WI38 (cell line): ENCODE data around the gene NAB2.

Source experiments
- H3K4me3 ChIP-seq: 2 replicates; pipeline ENCODE4 v1.5.1; 2011; ENCODE audit warnings: low read depth, mild to moderate bottlenecking, control low read depth, low read length
- TF ChIP-seq, protein P1 (sequence below): IDR thresholded peaks from 2 replicates; pipeline ENCODE4 v1.5.1; 2012; ENCODE audit warnings: low read depth, mild to moderate bottlenecking, control low read depth, low read length

Gene NAB2

DNA sequence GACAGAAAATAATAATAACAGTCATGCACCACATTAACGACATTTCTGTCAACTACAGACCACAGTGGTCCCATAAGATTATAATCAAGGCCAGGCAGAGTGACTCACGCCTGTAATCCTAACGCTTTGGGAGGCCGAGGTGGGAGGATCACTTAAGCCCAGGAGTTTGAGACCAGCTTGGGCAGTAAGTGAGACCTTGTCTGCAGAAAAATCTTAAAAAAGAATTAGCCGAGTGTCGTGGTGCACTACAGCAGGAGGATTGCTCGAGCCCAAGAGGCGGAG lies 8.6 kb downstream of the NAB2 start:
- TF ChIP-seq, protein P1, sequence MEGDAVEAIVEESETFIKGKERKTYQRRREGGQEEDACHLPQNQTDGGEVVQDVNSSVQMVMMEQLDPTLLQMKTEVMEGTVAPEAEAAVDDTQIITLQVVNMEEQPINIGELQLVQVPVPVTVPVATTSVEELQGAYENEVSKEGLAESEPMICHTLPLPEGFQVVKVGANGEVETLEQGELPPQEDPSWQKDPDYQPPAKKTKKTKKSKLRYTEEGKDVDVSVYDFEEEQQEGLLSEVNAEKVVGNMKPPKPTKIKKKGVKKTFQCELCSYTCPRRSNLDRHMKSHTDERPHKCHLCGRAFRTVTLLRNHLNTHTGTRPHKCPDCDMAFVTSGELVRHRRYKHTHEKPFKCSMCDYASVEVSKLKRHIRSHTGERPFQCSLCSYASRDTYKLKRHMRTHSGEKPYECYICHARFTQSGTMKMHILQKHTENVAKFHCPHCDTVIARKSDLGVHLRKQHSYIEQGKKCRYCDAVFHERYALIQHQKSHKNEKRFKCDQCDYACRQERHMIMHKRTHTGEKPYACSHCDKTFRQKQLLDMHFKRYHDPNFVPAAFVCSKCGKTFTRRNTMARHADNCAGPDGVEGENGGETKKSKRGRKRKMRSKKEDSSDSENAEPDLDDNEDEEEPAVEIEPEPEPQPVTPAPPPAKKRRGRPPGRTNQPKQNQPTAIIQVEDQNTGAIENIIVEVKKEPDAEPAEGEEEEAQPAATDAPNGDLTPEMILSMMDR, result no peak
- no peak overlapping the region for H3K4me3 ChIP-seq

DNA sequence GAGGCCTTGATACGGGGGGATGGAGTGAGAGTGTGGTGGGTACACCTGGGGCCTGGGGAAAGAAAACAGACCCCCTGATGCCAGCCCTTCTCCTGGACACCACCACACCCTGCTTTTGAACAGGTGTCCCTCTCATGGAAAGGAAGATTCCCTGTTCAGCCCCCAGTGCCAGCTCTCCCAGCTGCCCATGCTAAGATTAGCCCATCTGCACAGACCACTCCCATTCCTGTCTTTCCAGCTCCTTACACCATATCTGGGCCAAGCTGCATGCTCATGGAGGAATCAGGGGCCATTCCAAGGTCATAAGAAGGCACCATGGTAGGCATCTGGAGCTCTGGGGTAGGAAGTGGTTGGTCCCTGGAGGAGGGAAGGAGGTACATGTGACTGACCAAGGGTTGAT lies 9.6 kb downstream of the NAB2 start:
- H3K4me3 ChIP-seq, result no peak overlapping the region
- TF ChIP-seq, protein P1, result no peak

DNA sequence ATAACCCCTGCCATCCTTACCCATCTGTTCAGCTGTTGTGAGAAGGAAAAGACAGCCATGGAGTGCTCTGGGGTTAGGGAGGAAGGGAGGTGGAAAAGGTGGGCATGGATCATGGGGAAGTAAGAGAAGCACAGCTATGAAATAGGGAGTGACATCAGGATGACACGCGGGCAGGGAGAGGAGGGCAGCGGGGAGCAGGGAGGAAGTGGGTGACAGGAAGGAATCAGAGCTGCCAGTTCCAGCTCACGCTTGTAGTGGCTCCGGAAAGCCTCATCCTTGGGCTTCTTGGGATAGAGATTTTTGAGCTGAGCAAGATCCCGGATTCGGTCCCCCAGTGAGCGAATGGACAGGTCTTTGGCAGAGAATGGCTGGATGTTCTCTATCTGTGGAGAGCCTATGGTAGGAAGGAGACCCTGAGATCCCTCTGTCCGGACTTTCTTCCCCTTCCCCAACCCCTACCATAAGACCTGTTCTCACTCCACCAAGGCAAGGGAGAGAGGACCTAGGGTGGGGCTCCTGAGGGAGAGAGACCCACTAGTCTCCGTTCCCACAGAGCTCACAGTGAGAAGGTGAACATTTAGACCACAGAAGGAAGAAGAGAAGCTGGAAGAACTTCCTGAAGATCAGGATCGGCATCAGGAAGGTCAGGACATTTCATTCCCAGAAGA lies 10.3 kb downstream of the NAB2 start:
- TF ChIP-seq, protein P1, result no peak

DNA sequence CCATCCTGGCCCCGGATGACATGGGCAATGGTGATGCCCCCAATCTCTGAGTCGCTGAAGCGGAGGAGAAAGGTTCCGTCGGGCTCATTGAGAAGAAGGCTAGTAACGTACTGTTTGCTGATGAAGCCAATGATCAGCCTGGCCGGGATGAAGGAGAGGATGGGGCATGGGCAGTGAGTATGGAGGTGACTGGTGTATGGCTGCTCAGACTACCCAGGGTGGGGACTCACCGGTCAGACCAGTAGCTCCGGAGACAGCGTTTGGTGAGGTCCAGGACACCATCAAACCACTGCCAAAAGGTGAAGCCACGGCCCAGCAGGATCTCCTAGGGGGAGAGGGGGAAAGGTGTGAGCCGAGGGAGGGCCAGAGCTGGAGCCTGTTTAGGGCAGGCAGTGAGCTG lies 10.9 kb downstream of the NAB2 start:
- TF ChIP-seq, protein P1, result no peak

More for the DNA sequence above, 10.3 kb downstream of the NAB2 start:
- H3K4me3 ChIP-seq, result no peak overlapping the region

DNA sequence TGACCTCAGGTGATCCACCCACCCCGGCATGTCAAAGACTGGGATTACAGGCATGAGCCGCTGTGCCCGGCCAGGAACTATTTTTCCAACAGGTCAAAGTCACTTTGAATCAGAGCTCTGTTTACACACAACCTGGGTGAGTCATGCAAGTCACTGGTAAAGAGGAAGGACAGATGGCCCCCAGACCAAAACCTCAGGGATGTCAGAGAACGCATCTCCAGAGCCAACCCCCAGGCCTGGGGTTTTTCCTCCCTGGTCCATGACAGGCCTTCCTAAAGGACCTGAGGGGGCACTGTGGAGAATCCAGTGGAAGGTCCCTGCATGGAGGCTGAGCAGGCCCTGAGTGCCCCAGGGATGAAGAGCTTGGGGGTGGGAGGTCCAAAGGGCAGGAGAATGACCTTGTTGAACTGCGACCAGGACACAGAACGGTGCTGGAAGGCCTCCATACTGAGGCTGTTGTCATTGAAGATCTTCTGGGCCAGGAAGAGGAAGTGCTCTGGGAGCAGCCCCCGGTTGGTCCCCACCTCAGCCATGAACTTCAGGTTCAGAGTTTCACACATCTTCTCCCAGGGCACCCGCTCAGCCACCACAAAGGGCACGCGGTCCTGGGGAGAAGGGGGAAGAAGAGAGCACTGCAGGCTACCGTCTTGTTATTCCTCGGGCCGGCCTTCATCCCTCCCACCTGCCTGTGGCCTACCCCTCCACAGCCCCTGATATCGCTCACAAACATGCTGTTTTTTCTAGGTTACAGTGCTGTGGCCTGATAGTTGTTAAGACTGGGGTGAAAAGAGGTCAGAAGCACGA lies 13.2 kb downstream of the NAB2 start:
- TF ChIP-seq, protein P1, result no peak
- H3K4me3 ChIP-seq, result no peak overlapping the region

More for the DNA sequence above, 10.9 kb downstream of the NAB2 start:
- H3K4me3 ChIP-seq, result no peak overlapping the region

DNA sequence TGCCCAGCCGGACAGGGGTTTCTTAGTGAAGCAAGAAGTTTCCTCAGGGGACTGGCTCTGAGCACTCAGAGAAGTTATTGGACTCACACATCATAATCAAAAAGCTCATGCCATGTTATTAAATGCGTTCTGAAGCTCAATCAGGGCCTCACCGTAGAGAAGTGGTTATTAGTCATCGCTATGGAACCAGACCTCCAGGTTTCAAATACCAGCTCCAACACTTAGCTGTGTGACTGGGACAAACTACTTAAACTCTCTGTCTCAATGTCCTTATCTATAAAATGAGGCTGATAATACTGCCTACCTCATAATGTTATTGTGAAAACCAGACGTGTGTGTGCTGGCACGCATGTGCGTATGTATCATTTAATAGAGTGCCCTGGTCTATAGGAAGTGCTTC lies 14.9 kb downstream of the NAB2 start:
- TF ChIP-seq, protein P1, result no peak
- no peak overlapping the region for H3K4me3 ChIP-seq

DNA sequence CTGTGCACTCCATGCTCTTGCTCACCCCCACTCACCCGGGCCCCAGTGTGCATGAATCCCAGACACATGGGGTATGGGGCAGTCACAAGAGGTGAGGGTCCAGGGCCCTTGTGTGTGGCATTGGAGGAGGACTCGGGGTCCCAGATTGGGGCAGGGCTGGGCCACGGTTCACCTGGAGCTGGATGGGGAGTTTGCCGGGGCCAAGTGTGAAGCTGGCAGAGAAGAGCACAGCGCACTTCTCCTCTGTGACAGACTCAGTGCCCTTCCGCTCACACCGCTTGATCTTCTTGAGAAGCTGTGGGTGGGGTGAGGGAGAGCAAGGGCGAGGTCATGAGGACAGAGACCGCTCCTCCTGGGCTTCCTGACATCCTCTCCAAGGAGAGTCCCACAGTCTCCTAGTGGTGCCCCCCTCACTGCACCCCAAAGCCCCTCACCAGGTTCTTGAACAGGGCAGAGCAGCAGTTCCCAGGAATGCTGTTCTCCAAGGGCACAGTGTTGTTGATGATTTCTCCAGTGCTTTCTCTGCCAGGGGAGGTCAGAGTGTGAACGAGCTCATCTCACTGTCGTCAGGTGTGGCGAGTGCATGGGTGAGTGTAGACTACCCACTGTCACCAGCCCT lies 15.5 kb downstream of the NAB2 start:
- H3K4me3 ChIP-seq, result no peak overlapping the region
- TF ChIP-seq, protein P1, result no peak
